Ramos (cell line): ENCODE data around the gene CREG2.
"Not testable (repeated sequence)": the region's sequence is repeated elsewhere in the genome, so short reads cannot be mapped to it uniquely, and the experiment has no call there.

Experiments
- in situ Hi-C: fragments of 300-500 bp; cut with MboI; formaldehyde crosslinking; loops from one replicate; pipeline ENCODE4 v1.14.3; 2022; ENCODE audit warnings: low sequenced_read_pairs; ENCODE audit not compliant: unreplicated experiment

Gene CREG2

GRCh38 chr2:101379091-101379490, 8.2 kb downstream of the CREG2 start:
- in situ Hi-C loops = no loop called here

DNA sequence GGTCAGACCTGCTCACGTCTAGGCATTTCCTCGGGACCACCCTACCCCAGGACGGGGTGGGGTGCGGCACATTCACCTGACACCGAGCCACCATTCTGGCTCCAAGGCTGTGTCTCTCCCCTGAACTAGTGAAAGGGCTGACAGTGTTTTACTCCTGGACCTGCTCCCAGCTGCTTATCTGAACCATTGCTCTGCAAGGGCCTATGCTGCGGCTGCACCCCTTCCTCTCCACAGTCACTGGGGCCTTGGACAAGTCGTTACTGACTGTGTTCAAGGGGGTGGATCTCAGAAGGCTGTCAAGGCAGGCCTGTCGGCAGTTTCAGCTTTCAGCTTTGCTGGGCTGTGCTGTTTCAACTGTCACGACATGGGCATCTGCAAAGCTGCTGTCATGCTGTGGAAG, 11.7 kb downstream of the CREG2 start:
- in situ Hi-C loops = no loop called here

DNA sequence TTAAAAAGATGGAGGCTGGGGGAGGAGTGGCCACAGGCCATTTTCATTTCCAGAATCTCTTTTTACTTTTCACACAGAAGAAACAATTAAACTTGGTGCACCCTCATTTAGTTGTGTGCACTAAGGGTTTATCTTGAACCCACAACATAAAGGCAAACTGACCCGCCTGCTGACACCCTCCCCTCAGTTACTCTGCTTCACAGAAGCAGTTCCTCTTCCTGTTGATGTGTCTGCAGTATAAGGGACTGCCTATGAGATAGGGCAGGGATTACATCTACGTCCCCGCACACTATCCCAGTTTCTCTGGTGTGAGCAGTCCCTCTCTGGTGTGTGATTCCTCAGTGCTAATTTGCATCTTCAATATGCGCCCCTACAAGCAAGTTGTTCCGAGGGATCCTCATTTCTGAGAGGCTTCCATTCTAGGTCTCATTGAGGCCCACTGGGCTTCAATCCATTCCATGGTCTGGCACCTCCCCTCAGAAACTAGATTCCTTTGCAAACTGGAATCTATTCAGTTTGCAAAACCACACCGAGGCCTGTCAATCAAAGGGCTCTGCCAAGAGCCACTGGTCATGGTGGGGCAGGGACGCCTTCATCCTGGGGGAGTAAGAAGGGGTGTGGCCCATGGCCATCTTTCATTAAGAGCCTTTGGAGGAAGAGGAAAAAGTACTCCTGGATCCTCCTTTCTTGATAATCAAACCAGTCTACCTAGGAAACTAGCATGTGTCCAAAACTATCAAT, 12.3 kb downstream of the CREG2 start:
- in situ Hi-C loops = no loop called here

- in situ Hi-C loops = no loop called here
Measured at GRCh38 chr2:101372792-101373191, 14.5 kb downstream of the CREG2 start.

DNA sequence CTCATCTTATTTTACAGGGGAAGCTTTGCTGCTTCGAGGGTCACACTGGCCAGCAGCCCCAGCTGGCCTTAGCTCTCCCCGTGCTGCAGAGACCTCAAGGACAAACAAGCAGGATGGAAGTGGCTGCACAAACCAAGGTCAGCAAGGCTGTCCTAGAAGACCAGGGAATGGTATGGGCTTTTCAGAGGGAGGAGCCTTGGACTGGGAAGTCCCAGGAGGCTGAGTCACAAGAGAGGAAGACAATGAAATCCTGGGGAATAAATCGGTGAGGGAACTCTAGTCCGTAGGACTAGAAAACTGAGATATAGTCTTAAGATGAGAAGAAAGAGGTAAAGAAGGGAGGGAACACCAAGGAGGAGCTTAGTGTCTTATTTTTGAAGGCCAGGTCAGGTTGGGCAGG, 15.7 kb downstream of the CREG2 start:
- in situ Hi-C loops = no loop called here

DNA sequence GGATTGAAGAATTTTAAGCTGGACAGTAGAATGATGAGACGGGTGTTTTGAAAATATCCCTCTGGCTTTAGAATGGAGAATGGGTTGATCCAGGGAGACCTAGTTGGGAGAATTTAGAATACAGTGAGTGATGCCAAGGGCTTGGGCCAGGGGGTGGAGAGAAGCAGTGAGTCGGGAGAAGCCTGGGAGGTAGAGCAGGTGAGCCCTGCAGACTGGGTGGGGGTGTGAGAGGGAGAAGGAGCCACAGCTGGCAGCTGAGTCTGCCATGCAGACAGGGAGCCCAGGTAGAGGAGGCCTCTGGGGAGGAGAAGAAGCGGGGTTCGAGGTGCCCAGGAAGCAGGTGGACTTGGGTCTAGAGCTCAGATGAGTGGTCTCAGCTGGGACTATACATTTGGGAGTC, 18.2 kb downstream of the CREG2 start:
- in situ Hi-C loops = no loop called here

GRCh38 chr2:101368376-101368775, 18.9 kb downstream of the CREG2 start:
- in situ Hi-C loops = no loop called here

- in situ Hi-C loops = no loop called here
Measured at GRCh38 chr2:101367508-101367907, 19.8 kb downstream of the CREG2 start.

- in situ Hi-C loops = no loop called here
Measured at GRCh38 chr2:101364878-101365277, 22.4 kb downstream of the CREG2 start.

GRCh38 chr2:101362777-101363176, 24.5 kb downstream of the CREG2 start:
- in situ Hi-C loops = no loop called here

DNA sequence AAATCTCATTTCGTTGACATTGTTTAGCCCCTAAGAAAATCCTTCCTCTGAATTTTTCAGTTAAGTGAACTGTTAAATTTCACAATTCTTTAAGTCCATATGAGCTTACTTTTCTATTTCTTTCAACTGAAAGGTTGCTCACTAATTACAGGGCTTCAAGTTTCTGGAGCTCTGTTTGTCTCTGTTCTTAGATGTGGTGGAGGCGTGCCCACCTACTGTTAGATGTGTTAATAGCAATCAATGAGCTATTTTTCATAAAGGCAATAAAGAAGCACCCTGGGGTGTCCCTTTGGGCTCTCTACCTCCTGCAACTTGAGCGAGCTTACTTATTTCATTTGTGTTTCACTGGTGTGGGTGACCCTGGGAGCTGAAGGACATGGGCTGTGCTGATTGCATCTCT, 25.0 kb downstream of the CREG2 start:
- in situ Hi-C loops = no loop called here

GRCh38 chr2:101361522-101361921, 25.8 kb downstream of the CREG2 start:
- in situ Hi-C loops = no loop called here

- in situ Hi-C loops = no loop called here
Measured at GRCh38 chr2:101361121-101361520, 26.2 kb downstream of the CREG2 start.

- in situ Hi-C loops = no loop called here
Measured at GRCh38 chr2:101360232-101360631, 27.1 kb downstream of the CREG2 start.

DNA sequence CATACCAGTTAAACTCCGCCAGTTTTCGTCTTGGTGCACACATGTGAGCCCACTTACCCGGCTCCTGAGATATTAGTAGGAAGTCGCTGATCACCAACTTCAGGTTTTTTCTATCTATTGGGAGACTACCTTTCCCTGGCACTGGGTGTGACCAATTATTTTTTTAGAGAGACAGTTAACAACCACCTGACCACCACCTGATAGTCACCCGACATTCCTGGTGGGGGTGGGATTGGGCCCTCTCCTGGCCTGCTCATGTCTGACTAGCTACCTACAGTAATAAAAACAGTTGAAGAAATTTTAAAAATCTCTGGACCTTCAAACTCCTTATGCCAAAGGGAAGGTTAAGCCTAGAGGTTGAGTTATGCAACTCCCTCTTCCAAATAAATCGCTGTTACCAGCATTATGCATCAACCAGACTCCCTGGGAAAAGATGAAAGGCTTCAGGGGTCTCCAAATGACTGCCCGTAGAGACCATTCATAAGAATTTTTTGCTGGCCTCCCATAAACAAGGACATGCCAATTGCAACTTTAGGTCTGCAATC, 27.8 kb downstream of the CREG2 start:
- in situ Hi-C loops = no loop called here

- in situ Hi-C loops = no loop called here
Measured at GRCh38 chr2:101357376-101357775, 29.9 kb downstream of the CREG2 start.

DNA sequence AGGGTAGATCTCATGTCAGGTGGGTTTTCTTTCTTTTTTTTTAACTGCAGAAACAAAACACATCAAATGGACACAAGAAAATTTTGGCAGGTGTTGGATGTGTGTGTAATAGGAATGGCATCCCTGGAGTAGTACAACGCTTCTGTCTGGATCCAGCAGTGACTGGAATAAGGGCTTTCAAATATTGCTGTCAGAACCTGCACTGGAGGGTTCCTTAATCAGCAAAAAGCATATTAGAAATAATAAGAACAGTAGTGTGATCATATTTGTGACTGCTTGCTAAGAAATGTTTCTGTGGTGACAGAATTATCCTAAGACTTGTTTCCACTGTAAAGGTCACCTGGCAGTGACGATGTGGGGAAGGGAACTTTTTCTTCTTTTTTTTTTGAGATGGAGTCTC, 30.8 kb downstream of the CREG2 start:
- in situ Hi-C loops = no loop called here

DNA sequence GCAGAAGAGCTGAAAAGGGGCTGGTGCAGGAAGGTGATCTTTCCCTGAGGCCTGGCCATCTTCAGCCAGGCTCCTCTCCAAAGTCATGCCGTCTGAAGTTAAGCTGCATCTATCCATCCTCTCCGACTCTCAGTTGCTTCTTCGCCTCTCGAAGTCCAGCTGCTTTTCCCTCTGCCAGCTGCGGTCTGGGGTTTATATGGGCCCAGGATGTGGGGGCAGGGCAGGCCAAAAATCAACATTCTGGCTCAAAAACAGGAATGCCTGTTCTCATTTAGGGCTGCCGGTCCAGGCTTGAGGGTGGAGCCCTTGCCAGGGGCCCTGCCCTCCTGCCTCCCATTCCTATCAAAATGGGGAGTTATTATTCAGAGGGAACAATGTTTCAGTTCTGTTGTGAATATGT, 31.2 kb downstream of the CREG2 start:
- in situ Hi-C loops = no loop called here

DNA sequence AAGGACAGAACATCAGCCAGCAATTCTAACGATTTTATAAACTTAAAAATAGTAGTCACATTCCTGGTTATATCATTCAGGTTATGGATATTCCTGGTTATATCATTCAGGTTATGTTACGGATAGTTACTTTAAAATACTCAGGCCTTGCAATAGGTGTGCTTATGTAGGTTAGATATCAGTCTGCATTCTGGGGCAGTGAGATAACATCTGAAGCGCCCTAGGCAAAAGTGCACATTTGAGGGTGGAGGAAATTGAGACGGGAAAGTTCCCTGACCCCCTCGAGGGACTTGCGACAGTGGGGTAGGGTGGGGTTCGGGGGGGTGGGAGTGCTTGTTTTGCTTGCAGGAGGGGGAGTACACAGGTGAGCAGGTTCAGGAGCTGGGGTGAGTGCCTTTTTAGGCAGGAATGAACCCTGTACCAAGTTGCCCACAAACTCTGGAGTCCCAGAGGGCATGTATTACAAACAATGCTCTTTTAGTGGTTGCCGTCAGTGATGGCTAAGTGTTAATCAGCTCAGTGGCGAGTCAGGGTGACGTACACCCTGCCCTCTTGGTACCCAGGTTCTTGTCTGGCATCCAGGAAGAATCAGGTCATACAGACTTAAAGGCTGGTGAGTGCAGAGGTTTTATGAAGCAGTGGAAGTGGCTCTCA, 31.8 kb downstream of the CREG2 start:
- in situ Hi-C loops = no loop called here

- in situ Hi-C loops = no loop called here
Measured at GRCh38 chr2:101354420-101355311, 32.6 kb downstream of the CREG2 start.

DNA sequence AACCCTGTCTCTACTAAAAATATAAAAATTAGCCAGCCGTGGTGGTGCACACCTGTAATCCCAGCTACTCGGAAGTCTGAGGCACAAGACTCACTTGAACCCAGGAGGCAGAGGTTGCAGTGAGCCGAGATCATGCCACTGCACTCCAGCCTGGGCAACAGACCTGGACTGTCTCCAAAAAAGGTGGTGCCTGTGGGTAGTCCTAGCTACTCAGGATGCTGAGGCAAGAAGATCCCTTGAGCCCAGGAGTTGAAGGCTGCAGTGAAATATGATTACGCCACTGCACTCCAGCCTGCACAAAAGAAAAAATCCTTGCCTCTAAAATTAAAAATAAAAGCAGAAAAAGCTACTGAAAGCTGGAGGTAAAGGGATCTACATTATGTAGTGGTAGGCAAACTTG, 34.7 kb downstream of the CREG2 start:
- in situ Hi-C loops = not testable (repeated sequence)
